CD4-positive, alpha-beta T cell treated with Interleukin-15 for 4 hours (primary cell): ENCODE data around the gene TMEM213.
A peak's percentile ranks its signal among the peaks of the same experiment; 100 is the strongest.

Experiments used
- DNase-seq: peaks from one replicate; pipeline ENCODE4 v3.0.0-alpha.2; 2020; ENCODE audit warnings: low spot score

Gene TMEM213

DNA sequence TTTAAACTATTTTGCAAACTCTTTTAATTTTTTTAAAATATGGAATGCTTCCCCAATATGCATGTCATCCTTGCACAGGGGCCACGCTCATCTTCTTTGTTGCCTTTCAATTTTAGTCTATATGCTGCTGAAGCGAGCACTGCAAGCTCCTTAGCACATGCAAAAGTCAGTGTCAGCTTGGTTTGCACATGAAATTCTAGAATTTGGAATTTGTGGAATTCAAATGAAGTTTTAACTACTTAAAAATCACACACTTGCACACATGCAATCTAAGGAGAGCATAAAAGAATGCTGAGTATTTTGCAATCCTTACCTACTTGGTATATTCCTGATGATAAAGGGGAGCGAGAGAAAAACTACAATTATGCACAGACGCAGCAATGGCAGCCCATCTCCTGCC lies 78.5 kb downstream of the TMEM213 start:
- no peak for DNase-seq

DNA sequence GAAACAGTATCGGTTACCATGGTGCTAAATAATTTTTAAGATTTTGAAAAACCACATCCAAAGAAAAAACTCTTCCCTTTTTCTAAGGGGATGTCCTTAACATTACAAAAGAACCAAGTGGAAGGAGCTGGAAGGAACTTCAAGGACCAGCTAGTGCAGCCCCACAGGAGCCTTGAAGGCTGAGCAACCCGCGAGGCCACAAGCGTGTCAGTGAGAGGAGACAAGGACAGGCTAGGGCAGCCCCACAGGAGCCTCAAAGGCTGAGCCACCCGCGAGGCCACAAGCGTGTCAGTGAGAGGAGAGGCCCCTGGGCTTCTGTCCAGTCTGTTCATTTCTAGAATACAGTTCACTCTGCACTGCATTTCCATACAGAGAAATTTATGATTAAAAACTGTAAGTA lies 80.3 kb downstream of the TMEM213 start:
- DNase-seq = no peak

GRCh38 chr7:138878856-138879255 lies 81.1 kb downstream of the TMEM213 start:
- DNase-seq = no peak

DNA sequence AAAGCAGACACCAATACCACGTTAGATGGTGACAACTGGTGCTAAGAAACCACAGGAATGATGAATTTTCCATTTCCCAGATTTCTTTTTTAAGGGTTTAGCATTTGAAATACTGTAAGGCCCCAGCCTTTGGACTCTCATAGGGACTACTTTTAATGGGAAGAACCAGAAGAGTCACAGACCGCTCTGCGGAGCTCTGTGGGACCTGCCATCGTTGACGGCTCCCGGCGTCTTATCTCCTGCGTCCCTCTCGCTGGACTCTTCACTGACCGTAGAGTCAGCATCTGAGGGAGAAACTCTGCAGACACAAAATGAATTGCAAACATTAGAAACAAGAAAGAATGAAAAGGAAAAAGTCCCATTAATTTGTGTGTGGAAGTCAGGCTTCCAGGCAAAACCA lies 81.6 kb downstream of the TMEM213 start:
- no peak for DNase-seq

GRCh38 chr7:138880881-138881578 lies 83.2 kb downstream of the TMEM213 start:
- no peak for DNase-seq

DNA sequence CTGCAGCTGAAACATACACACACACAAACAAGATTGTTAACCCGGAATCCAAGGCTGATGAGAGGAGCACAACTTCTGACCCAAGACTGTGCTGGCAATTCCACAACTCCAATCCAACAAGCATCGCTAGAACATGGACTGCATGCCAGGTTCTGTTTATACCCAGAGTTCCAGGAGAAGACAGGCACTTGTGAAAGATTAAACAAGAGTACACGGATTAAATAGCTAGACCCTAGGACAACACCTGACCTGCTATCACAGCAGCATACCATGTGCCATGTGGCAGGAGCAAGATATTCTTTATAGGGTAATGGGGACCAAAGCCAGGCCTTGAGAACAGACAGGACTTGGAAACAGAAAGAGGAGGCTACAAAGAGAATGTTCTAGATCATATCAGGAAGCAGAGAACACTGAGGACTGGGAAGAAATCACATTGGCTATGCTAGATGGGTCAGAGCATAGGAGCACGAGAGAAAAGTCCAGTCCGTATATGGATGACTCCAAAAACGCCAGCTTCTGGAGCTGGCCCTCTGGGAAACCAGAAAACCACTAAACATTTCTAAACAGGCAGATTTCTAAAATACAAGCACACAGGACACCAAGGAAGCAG lies 83.9 kb downstream of the TMEM213 start:
- DNase-seq = no peak

GRCh38 chr7:138882249-138882648 lies 84.5 kb downstream of the TMEM213 start:
- DNase-seq = no peak

DNA sequence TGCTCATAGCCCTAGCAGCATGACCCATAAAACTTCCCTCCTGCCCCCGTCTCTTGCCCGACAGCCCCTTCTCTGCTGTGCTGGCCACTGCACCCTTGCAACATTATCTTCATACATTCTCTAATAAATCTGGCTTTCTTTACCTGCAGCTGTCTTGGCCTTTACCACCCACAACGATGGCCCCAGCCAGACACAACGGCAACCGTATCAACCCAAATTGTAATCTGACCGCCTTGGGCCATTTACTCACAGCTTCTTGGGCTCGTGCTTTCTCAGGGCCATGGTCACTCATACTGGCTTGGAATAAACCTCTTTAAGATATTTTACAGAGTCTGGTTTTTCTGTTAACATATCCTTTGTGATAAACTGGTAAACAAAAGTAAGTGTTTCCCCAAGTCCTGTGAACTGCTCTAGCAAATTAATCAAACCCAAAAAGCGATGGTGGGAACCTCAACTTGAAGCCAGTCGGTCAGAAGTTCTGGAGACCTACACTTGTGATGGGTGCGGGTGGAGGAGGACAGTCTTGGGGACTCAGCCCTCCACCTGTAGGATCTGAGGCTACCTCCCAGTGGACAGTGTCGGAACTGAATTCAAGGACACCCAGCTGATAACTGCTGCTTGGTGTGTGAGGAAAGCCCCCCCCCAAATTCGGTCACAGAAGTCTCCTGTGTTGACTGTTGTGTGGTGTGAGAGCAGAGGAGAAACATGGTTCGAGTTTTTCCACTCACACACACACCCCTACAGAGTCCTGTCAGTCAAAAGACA lies 87.8 kb downstream of the TMEM213 start:
- no peak for DNase-seq

GRCh38 chr7:138886501-138886917 lies 88.7 kb downstream of the TMEM213 start:
- peak; percentile 80 for DNase-seq

DNA sequence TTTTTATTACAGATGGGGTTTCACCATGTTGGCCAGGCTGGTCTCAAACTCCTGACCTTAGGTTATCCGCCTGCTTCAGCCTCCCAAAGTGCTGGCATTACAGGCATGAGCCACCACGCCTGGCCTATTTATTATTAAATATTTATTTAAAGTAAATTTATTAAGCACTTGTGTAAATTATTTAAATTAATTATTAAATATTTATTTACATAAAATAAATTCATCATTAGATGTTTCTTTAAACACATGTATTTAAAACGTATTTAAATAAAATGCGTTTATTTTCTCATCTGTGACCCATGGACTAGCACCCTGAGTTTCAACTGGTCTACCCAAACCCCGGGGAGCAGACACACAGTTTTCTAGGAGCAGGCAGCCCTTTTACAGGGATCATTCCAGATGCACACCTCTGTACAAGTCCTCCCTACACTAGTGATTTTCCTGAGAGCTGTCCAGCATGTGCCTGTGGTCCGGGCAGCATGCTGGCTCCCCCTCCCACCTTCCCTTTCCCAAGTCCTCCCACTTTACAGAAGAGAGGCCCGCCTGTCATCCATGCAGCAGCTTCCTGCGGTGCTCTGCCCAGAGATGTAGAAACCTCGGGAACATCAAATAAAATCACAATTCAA lies 89.4 kb downstream of the TMEM213 start:
- no peak for DNase-seq
